ENCODE results near the gene SENP2. TPM values are rescaled to one million over a fixed set of nuclear protein-coding genes. Genes with fewer than 3 reads are reported as not detected.

Gene SENP2
- total and polyA plus RNA-seq, 9 of the 15 experiments (the other 6 are each of a cell fraction or from before 2014, with no cell fraction given), result 11.8 to 67.1 (median 41.1) TPM

DNA sequence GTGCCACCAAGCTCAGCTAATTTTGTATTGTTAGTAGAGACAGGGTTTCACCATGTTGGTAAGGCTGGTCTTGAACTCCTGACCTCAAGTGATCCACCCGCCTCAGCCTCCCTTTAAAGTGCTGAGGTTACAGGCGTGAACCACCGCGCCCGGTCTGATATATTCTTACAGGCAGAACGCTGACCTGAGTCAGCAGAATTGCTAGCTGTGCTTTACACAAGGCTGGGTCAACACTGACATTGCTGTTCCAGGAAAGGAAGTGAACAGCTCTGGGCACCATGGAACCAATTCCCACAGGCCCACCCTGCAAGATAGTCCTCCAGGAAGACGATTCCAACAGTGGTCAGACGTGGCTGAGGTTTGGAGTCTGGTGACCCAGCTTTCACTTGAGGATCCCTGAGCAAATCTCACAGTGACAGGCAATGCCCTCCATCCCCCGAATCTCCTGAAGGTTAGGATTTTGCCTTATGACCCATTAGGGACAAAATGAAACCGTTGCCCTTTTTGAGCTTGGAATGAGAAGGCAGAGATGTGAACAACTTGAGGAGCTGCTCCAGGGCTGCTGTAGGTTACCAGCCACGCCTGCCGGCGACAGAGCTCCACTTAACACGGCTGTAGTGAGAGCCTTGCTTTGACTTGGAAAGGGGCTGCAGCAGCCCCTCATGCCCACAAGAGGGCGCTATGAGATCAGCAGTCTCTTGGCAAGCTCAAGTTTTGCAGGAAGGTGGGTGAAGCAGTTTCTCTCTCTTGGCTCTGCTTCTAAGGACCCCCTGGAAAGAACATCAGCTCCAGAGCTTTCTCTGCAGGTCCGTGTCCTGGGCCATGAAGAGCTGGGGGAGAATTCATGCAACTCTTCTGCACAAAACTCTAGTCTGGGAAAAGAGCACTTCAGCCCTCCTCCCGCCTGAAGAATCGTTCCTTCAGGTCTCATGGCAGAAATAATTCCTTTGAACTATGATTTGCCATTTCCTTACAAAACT is 74.1 kb downstream of the SENP2 start (continued):
- TF ChIP-seq, protein P1, sequence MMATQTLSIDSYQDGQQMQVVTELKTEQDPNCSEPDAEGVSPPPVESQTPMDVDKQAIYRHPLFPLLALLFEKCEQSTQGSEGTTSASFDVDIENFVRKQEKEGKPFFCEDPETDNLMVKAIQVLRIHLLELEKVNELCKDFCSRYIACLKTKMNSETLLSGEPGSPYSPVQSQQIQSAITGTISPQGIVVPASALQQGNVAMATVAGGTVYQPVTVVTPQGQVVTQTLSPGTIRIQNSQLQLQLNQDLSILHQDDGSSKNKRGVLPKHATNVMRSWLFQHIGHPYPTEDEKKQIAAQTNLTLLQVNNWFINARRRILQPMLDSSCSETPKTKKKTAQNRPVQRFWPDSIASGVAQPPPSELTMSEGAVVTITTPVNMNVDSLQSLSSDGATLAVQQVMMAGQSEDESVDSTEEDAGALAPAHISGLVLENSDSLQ (IDR thresholded peaks at IDR 0.05), result no peak
- no peak for TF ChIP-seq OTX1 (CRISPR knock-in tag; IDR thresholded peaks at IDR 0.05)
- 0 out of 2 replicates have a peak, but pooled peaks have one; percentile 12 for TF ChIP-seq ZNF431 (CRISPR knock-in tag; IDR thresholded peaks at IDR 0.05)
- no peak for TF ChIP-seq ELF4 (CRISPR knock-in tag; IDR thresholded peaks at IDR 0.05)
- no peak for TF ChIP-seq FOXK2 (conservative IDR thresholded peaks at IDR 0.05 in 1 of 2, IDR thresholded peaks at IDR 0.05 in 1 of 2; ENCODE audit: low read depth in 2 of 2)
- no peak for TF ChIP-seq NFRKB (IDR thresholded peaks at IDR 0.05; ENCODE audit: low read depth)
- TF ChIP-seq, protein P2, sequence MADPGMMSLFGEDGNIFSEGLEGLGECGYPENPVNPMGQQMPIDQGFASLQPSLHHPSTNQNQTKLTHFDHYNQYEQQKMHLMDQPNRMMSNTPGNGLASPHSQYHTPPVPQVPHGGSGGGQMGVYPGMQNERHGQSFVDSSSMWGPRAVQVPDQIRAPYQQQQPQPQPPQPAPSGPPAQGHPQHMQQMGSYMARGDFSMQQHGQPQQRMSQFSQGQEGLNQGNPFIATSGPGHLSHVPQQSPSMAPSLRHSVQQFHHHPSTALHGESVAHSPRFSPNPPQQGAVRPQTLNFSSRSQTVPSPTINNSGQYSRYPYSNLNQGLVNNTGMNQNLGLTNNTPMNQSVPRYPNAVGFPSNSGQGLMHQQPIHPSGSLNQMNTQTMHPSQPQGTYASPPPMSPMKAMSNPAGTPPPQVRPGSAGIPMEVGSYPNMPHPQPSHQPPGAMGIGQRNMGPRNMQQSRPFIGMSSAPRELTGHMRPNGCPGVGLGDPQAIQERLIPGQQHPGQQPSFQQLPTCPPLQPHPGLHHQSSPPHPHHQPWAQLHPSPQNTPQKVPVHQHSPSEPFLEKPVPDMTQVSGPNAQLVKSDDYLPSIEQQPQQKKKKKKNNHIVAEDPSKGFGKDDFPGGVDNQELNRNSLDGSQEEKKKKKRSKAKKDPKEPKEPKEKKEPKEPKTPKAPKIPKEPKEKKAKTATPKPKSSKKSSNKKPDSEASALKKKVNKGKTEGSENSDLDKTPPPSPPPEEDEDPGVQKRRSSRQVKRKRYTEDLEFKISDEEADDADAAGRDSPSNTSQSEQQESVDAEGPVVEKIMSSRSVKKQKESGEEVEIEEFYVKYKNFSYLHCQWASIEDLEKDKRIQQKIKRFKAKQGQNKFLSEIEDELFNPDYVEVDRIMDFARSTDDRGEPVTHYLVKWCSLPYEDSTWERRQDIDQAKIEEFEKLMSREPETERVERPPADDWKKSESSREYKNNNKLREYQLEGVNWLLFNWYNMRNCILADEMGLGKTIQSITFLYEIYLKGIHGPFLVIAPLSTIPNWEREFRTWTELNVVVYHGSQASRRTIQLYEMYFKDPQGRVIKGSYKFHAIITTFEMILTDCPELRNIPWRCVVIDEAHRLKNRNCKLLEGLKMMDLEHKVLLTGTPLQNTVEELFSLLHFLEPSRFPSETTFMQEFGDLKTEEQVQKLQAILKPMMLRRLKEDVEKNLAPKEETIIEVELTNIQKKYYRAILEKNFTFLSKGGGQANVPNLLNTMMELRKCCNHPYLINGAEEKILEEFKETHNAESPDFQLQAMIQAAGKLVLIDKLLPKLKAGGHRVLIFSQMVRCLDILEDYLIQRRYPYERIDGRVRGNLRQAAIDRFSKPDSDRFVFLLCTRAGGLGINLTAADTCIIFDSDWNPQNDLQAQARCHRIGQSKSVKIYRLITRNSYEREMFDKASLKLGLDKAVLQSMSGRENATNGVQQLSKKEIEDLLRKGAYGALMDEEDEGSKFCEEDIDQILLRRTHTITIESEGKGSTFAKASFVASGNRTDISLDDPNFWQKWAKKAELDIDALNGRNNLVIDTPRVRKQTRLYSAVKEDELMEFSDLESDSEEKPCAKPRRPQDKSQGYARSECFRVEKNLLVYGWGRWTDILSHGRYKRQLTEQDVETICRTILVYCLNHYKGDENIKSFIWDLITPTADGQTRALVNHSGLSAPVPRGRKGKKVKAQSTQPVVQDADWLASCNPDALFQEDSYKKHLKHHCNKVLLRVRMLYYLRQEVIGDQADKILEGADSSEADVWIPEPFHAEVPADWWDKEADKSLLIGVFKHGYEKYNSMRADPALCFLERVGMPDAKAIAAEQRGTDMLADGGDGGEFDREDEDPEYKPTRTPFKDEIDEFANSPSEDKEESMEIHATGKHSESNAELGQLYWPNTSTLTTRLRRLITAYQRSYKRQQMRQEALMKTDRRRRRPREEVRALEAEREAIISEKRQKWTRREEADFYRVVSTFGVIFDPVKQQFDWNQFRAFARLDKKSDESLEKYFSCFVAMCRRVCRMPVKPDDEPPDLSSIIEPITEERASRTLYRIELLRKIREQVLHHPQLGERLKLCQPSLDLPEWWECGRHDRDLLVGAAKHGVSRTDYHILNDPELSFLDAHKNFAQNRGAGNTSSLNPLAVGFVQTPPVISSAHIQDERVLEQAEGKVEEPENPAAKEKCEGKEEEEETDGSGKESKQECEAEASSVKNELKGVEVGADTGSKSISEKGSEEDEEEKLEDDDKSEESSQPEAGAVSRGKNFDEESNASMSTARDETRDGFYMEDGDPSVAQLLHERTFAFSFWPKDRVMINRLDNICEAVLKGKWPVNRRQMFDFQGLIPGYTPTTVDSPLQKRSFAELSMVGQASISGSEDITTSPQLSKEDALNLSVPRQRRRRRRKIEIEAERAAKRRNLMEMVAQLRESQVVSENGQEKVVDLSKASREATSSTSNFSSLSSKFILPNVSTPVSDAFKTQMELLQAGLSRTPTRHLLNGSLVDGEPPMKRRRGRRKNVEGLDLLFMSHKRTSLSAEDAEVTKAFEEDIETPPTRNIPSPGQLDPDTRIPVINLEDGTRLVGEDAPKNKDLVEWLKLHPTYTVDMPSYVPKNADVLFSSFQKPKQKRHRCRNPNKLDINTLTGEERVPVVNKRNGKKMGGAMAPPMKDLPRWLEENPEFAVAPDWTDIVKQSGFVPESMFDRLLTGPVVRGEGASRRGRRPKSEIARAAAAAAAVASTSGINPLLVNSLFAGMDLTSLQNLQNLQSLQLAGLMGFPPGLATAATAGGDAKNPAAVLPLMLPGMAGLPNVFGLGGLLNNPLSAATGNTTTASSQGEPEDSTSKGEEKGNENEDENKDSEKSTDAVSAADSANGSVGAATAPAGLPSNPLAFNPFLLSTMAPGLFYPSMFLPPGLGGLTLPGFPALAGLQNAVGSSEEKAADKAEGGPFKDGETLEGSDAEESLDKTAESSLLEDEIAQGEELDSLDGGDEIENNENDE (IDR thresholded peaks at IDR 0.05; ENCODE audit: low read depth, low read length), result no peak
- TF ChIP-seq ZNF354B (CRISPR knock-in tag; IDR thresholded peaks at IDR 0.05), result no peak
- no peak for TF ChIP-seq KDM5B (IDR thresholded peaks at IDR 0.05; ENCODE audit: insufficient replicate concordance, low read depth, low read length)
- TF ChIP-seq ZNF12 (CRISPR knock-in tag; IDR thresholded peaks at IDR 0.05), result no peak
- TF ChIP-seq, protein P3, sequence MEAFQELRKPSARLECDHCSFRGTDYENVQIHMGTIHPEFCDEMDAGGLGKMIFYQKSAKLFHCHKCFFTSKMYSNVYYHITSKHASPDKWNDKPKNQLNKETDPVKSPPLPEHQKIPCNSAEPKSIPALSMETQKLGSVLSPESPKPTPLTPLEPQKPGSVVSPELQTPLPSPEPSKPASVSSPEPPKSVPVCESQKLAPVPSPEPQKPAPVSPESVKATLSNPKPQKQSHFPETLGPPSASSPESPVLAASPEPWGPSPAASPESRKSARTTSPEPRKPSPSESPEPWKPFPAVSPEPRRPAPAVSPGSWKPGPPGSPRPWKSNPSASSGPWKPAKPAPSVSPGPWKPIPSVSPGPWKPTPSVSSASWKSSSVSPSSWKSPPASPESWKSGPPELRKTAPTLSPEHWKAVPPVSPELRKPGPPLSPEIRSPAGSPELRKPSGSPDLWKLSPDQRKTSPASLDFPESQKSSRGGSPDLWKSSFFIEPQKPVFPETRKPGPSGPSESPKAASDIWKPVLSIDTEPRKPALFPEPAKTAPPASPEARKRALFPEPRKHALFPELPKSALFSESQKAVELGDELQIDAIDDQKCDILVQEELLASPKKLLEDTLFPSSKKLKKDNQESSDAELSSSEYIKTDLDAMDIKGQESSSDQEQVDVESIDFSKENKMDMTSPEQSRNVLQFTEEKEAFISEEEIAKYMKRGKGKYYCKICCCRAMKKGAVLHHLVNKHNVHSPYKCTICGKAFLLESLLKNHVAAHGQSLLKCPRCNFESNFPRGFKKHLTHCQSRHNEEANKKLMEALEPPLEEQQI (IDR thresholded peaks at IDR 0.05), result no peak
- no peak for TF ChIP-seq HNRNPLL (IDR thresholded peaks at IDR 0.05; ENCODE audit: low read depth, low read length, poor library complexity, severe bottlenecking)
